ENCODE measurements around the gene ANGPTL8. TPM values are rescaled to one million over a fixed set of nuclear protein-coding genes. Genes with fewer than 3 reads are reported as not detected.

The ANGPTL8 gene
- polyA plus RNA-seq, 2 of the 4 experiments (the other 2 are of a cell fraction): 0.12 TPM; not detected in 1

DNA sequence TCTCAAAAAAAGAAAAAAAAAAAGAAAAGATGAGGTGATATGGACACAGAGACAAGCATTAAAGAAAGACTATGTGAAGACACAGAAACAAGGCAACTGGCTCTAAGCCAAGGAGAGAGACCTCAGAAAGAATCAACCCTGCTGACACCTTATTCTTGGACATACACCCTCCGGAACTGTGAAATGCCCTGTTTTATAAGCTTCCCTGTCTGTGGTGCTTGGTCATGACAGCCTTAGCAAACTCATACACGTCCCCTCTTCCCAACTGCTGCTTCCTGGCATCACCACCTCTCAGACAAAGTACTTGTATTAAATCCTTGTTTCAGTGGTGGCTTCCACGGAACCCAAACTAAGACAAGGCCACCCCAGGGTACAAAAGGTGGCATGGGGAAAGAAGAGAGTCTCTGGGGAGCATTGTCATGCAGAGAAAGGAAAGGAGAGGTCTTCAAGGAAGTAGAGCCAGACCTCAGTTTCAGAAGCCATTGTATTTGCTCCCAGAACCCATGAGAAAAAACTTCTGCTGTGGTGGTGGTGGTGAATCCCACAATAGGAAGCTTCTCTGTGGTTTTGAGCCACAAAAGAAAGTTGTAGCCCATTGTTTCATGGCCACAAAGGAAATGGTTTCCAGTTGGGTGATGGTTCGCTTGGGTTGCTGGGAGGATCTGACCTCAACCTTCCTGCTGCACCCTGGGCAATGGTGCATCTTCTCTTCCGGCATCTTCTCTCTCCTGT lies 40.3 kb downstream of the ANGPTL8 start:
- CTCF ChIA-PET: interaction anchor here (0.6 to 1.4 kb wide), 3 partner anchors 13 to 216 kb away, joined by 3 to 4 read pairs (median 3); no protein-coding TSS in a partner anchor
- no peak for DNase-seq (ENCODE audit: low read depth in 1 of 2, low spot score in 1 of 2)
- FAIRE-seq: no peak
- H3K4me3 ChIP-seq: no peak overlapping the region
- TF ChIP-seq EP300 (IDR thresholded peaks at IDR 0.05) (no peak), HDAC2 (IDR thresholded peaks at IDR 0.05) (no peak), POLR2AphosphoS2 (conservative IDR thresholded peaks at IDR 0.05; ENCODE audit: low read length) (no peak), JUN (IDR thresholded peaks at IDR 0.05) (no peak), FOSL2 (IDR thresholded peaks at IDR 0.05) (no peak), FOSL2 (CRISPR knock-in tag; IDR thresholded peaks at IDR 0.05) (no peak)
- no peaks in the 10 kb centered on the region for H3K4me1 ChIP-seq
- no peak for ATAC-seq
- 69% methylated on average over 5 of the region's 5 CpGs for WGBS (ENCODE audit: missing lambda C conversion rate)
- H3K9me3 ChIP-seq: no peaks in the 10 kb centered on the region
- H3K4me2 ChIP-seq: no peak overlapping the region
- H3K27ac ChIP-seq: no peak overlapping the region
- POLR2A ChIA-PET: no interaction called here

- H3K4me2 ChIP-seq: no peak overlapping the region
- H3K9me3 ChIP-seq: no peaks in the 10 kb centered on the region
- no peak for DNase-seq (ENCODE audit: low read depth in 1 of 2, low spot score in 1 of 2)
- FAIRE-seq: no peak
- H3K4me3 ChIP-seq: no peak overlapping the region
- CTCF ChIA-PET: interaction anchor here (0.6 to 0.8 kb wide), 2 partner anchors 44 to 99 kb away, joined by 3 read pairs; no protein-coding TSS in a partner anchor
- no peaks in the 10 kb centered on the region for H3K4me1 ChIP-seq
- WGBS (ENCODE audit: missing lambda C conversion rate): 71% methylated on average over 11 of the region's 11 CpGs
- POLR2A ChIA-PET: no interaction called here
- no peak overlapping the region for H3K27ac ChIP-seq
- no peak for TF ChIP-seq TFCP2L1 (CRISPR knock-in tag; IDR thresholded peaks at IDR 0.05)
- TF ChIP-seq HDAC2 (IDR thresholded peaks at IDR 0.05): no peak
- TF ChIP-seq JUNB (IDR thresholded peaks at IDR 0.05): no peak
- no peak for TF ChIP-seq ZSCAN20 (CRISPR knock-in tag; IDR thresholded peaks at IDR 0.05)
- no peak for TF ChIP-seq CHD2 (IDR thresholded peaks at IDR 0.05; ENCODE audit: low read length, partially characterized antibody)
- no peak for TF ChIP-seq CBX8 (IDR thresholded peaks at IDR 0.05)
- TF ChIP-seq EP300 (IDR thresholded peaks at IDR 0.05): no peak
- no peak for TF ChIP-seq MYC (IDR thresholded peaks at IDR 0.05; ENCODE audit: borderline replicate concordance, low read length)
- TF ChIP-seq RARB (CRISPR knock-in tag; IDR thresholded peaks at IDR 0.05): no peak
- no peak for TF ChIP-seq EHF (CRISPR knock-in tag; IDR thresholded peaks at IDR 0.05)
- no peak for TF ChIP-seq BHLHE40 (IDR thresholded peaks at IDR 0.05; ENCODE audit: low read depth, low read length)
- no peak for ATAC-seq
These were observed 42.1 kb downstream of the ANGPTL8 start for GRCh38 chr19:11281356-11282049.

- no peak for TF ChIP-seq MAZ (IDR thresholded peaks at IDR 0.05; ENCODE audit: borderline replicate concordance, low read depth, low read length)
- no peak for TF ChIP-seq JUN (IDR thresholded peaks at IDR 0.05)
- TF ChIP-seq CHD4 (IDR thresholded peaks at IDR 0.05; ENCODE audit: borderline replicate concordance): no peak
- no peak for TF ChIP-seq ZNF302 (CRISPR knock-in tag; IDR thresholded peaks at IDR 0.05)
- no peak for TF ChIP-seq ESRRA (IDR thresholded peaks at IDR 0.05; ENCODE audit: borderline replicate concordance, low read length)
- TF ChIP-seq POLR2A (IDR thresholded peaks at IDR 0.05; ENCODE audit: low read length): no peak
- no peak for TF ChIP-seq EHMT2 (IDR thresholded peaks at IDR 0.05; ENCODE audit: low read depth)
- no peak for TF ChIP-seq ZSCAN20 (CRISPR knock-in tag; IDR thresholded peaks at IDR 0.05)
- no peak for TF ChIP-seq CEBPB (IDR thresholded peaks at IDR 0.05)
- TF ChIP-seq, protein P1, sequence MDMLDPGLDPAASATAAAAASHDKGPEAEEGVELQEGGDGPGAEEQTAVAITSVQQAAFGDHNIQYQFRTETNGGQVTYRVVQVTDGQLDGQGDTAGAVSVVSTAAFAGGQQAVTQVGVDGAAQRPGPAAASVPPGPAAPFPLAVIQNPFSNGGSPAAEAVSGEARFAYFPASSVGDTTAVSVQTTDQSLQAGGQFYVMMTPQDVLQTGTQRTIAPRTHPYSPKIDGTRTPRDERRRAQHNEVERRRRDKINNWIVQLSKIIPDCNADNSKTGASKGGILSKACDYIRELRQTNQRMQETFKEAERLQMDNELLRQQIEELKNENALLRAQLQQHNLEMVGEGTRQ (IDR thresholded peaks at IDR 0.05): no peak
- Histone ChIP-seq H3K4me3 (no peak overlapping the region), H3K27ac (no peak overlapping the region), H3K4me1 (no peaks in the 10 kb centered on the region), H3K4me2 (no peak overlapping the region), H3K9me3 (no peaks in the 10 kb centered on the region)
- POLR2A ChIA-PET: no interaction called here
- ATAC-seq (no peak), DNase-seq (ENCODE audit: low read depth in 1 of 2, low spot score in 1 of 2) (no peak), FAIRE-seq (no peak)
- CTCF ChIA-PET: interaction anchor here (2.0 kb wide), 1 partner anchor 10 kb away, joined by 6 read pairs; no protein-coding TSS in a partner anchor
- 76% methylated on average over 5 of the region's 6 CpGs for WGBS (ENCODE audit: missing lambda C conversion rate)
These were observed 45.1 kb downstream of the ANGPTL8 start for GRCh38 chr19:11284515-11284914.

Measured in A549 (cell line).